K562 (cell line): ENCODE data around the gene ZNF335. TPM values are rescaled to one million over a fixed set of nuclear protein-coding genes. Genes with fewer than 3 reads are reported as not detected.

Source experiments
- ATF3 ChIP-seq, 2 experiments: fragments of 450-650 bp in 1 of 2; sonication (generic) in 1 of 2; formaldehyde crosslinking in 1 of 2; IDR thresholded peaks in 1 of 2; conservative IDR thresholded peaks in 1 of 2; 2 replicates each; pipeline versions ENCODE4 v1.6.1 to v1.8.1; 2016 to 2023; ENCODE audit warnings: mild to moderate bottlenecking in 2 of 2, moderate library complexity in 2 of 2, inconsistent platforms in 1 of 2, missing genetic modification reagents in 1 of 2
- DACH1 ChIP-seq: fragments of 450-650 bp; IDR thresholded peaks from 2 replicates; pipeline ENCODE4 v1.6.1; 2018; ENCODE audit not compliant: partially characterized antibody
- EP400 ChIP-seq: fragments of 450-650 bp; IDR thresholded peaks from 2 replicates; pipeline ENCODE4 v1.6.1; 2017; ENCODE audit warnings: antibody characterized with exemption, mild to moderate bottlenecking, moderate library complexity
- FOSL1 ChIP-seq: fragments of 200-800 bp; sonication (Bioruptor generic); conservative IDR thresholded peaks from 2 replicates; pipeline ENCODE4 v1.6.1; 2016; ENCODE audit warnings: missing genetic modification characterization, missing compliant biosample characterization
- ID3 ChIP-seq, 2 experiments: fragments of 250-450 bp in 1 of 2; fragments of 450-650 bp in 1 of 2; sonication (Bioruptor Pico) in 1 of 2; IDR thresholded peaks; 2 replicates each; pipeline versions ENCODE4 v1.6.1 to v1.8.0; 2016 to 2021; ENCODE audit warnings: mild to moderate bottlenecking in 2 of 2, moderate library complexity in 2 of 2, missing compliant biosample characterization in 1 of 2, missing genetic modification characterization in 1 of 2
- NFE2 ChIP-seq: IDR thresholded peaks from 2 replicates; pipeline ENCODE4 v1.6.1; 2014; ENCODE audit warnings: antibody characterized with exemption, low read depth
- NR4A1 ChIP-seq, 2 experiments: fragments of 250-450 bp in 1 of 2; fragments of 450-650 bp in 1 of 2; sonication (Bioruptor Pico) in 1 of 2; IDR thresholded peaks; 2 replicates each; pipeline versions ENCODE4 v1.4.0 to v1.6.1; 2016 to 2020; ENCODE audit warnings: mild to moderate bottlenecking in 2 of 2, missing compliant biosample characterization in 1 of 2, missing genetic modification characterization in 1 of 2, moderate library complexity in 1 of 2
- RBBP5 ChIP-seq: fragments of 200-600 bp; sonication (generic); IDR thresholded peaks from 2 replicates; pipeline ENCODE4 v1.6.1; 2012; ENCODE audit warnings: borderline replicate concordance, mild to moderate bottlenecking, low read length, control low read depth, inconsistent platforms; ENCODE audit not compliant: insufficient read depth, poor library complexity, severe bottlenecking
- SRSF1 ChIP-seq: fragments of 200-400 bp; formaldehyde crosslinking; IDR thresholded peaks from 2 replicates; pipeline ENCODE4 v1.6.1; 2017; ENCODE audit warnings: mild to moderate bottlenecking, low read depth, low read length, moderate library complexity
- ZBTB2 ChIP-seq: fragments of 450-650 bp; IDR thresholded peaks from 2 replicates; pipeline ENCODE4 v1.6.1; 2016; ENCODE audit warnings: antibody characterized with exemption
- ZNF253 ChIP-seq: fragments of 250-450 bp; sonication (Bioruptor Pico); conservative IDR thresholded peaks from 2 replicates; pipeline ENCODE4 v1.6.1; 2021; ENCODE audit warnings: mild to moderate bottlenecking
- ZNF592 ChIP-seq: fragments of 450-650 bp; IDR thresholded peaks from 2 replicates; pipeline ENCODE4 v1.6.1; 2017; ENCODE audit warnings: antibody characterized with exemption, mild to moderate bottlenecking
- polyA plus RNA-seq, 8 experiments: library from polyadenylated mRNA; depleted of rRNA in 4 of 8; stranded (reverse) in 5 of 8; unstranded in 3 of 8; fragments of >200 nt; fragmentation: Nextera tagmentation in 2 of 8; fragmentation: Illumina TruSeq in 1 of 8; extraction: Ambion mirVana in 2 of 8; extraction: Trizol in 1 of 8; gene quantifications; 2 replicates each; pipeline versions ENCODE4 v1.2.1 to v1.2.3, GENCODE V29; 2011 to 2014; ENCODE audit warnings: inconsistent platforms in 1 of 8, missing spikeins in 1 of 8
- total RNA-seq, 7 experiments: library from RNA; depleted of rRNA in 6 of 7; stranded (reverse); fragments of >200 nt in 6 of 7; fragmentation: Illumina TruSeq in 2 of 7; extraction: Trizol in 2 of 7; gene quantifications; 2 replicates each; pipeline versions ENCODE4 v1.2.1 to v1.2.3, GENCODE V29; 2011 to 2021; ENCODE audit warnings: low replicate concordance in 1 of 7
- TF ChIP-seq, protein P1 (sequence below): sonication (generic); formaldehyde crosslinking; IDR thresholded peaks from 2 replicates; pipeline ENCODE4 v1.5.0; 2020; ENCODE audit warnings: missing genetic modification reagents
- TF ChIP-seq, protein P2 (sequence below): fragments of 250-450 bp; sonication (Bioruptor Pico); IDR thresholded peaks from 2 replicates; pipeline ENCODE4 v1.5.0; 2021
- TF ChIP-seq, protein P3 (sequence below): fragments of 450-650 bp; formaldehyde crosslinking; IDR thresholded peaks from 2 replicates; pipeline ENCODE4 v1.4.0; 2020; ENCODE audit warnings: mild to moderate bottlenecking

ZNF335 gene
- total and polyA plus RNA-seq, 9 of the 15 experiments (the other 6 are each of a cell fraction or from before 2014, with no cell fraction given) = 0.39 to 16.0 (median 7.6) TPM

DNA sequence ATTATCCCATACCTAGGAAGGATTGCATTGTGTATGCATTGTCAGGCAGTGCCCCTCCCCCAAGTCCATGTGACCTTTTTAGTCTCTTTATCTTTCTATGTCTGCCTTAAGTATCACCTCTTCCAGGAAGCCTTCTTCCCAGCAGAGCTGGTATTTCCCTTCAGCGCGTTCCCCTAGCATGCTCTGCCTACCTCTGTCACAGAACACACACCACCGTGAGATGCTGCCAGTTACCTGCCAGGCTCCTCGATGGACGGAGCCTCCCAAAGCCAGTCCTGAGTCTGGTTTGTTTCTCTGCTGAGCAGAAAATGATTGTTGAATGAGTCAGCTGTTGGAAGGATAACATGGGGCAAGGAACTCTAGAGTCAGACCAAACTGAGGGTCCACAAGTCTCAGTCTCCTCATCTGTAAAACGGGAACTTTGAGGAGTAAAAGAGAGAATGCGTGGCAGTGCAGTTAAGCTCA lies 11.3 kb upstream of the ZNF335 start (continued):
- TF ChIP-seq EP400 = peak; percentile 61
- TF ChIP-seq, protein P1, sequence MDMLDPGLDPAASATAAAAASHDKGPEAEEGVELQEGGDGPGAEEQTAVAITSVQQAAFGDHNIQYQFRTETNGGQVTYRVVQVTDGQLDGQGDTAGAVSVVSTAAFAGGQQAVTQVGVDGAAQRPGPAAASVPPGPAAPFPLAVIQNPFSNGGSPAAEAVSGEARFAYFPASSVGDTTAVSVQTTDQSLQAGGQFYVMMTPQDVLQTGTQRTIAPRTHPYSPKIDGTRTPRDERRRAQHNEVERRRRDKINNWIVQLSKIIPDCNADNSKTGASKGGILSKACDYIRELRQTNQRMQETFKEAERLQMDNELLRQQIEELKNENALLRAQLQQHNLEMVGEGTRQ (CRISPR knock-in tag) = peak; percentile 78
- peak; percentile 63 for TF ChIP-seq FOSL1 (tag)
- TF ChIP-seq NFE2 = peak; percentile 39; the same call in 1 of the 2 replicates
- peak; percentile 53 for TF ChIP-seq DACH1
- peak; percentile 76 for TF ChIP-seq ZNF592
- no peak for TF ChIP-seq NR4A1 (CRISPR knock-in tag; IDR thresholded peaks at IDR 0.05)
- no peak; the same call in 1 of the 2 replicates for TF ChIP-seq NR4A1 (tag; IDR thresholded peaks at IDR 0.05)
- TF ChIP-seq ZBTB2 = 0 out of 2 replicates have a peak, but pooled peaks have one; percentile 44
- TF ChIP-seq ID3 (CRISPR knock-in tag; IDR thresholded peaks at IDR 0.05) = no peak
- TF ChIP-seq ID3 (tag; IDR thresholded peaks at IDR 0.05) = peak; percentile 98
- TF ChIP-seq ATF3 (IDR thresholded peaks at IDR 0.05) = peak; percentile 49
- TF ChIP-seq ATF3 (CRISPR knock-in tag; conservative IDR thresholded peaks at IDR 0.05) = no peak
- peak; percentile 62 for TF ChIP-seq RBBP5
- TF ChIP-seq, protein P2, sequence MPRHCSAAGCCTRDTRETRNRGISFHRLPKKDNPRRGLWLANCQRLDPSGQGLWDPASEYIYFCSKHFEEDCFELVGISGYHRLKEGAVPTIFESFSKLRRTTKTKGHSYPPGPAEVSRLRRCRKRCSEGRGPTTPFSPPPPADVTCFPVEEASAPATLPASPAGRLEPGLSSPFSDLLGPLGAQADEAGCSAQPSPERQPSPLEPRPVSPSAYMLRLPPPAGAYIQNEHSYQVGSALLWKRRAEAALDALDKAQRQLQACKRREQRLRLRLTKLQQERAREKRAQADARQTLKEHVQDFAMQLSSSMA (CRISPR knock-in tag) = no peak
- TF ChIP-seq SRSF1 = no peak
- TF ChIP-seq, protein P3, sequence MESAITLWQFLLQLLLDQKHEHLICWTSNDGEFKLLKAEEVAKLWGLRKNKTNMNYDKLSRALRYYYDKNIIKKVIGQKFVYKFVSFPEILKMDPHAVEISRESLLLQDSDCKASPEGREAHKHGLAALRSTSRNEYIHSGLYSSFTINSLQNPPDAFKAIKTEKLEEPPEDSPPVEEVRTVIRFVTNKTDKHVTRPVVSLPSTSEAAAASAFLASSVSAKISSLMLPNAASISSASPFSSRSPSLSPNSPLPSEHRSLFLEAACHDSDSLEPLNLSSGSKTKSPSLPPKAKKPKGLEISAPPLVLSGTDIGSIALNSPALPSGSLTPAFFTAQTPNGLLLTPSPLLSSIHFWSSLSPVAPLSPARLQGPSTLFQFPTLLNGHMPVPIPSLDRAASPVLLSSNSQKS (CRISPR knock-in tag) = no peak
- TF ChIP-seq ZNF253 (CRISPR knock-in tag) = no peak
